Thyroid gland (tissue), 4 donors: ENCODE measurements around the gene MECR.

Experiments used
- CTCF ChIP-seq, 6 experiments: fragments of 200-600 bp in 3 of 6; fragments of 450-650 bp in 3 of 6; sonication (generic) in 3 of 6; IDR thresholded peaks; one replicate each; pipeline ENCODE4 v1.5.1; 2016 to 2019; ENCODE audit warnings: antibody characterized with exemption in 6 of 6, mild to moderate bottlenecking in 2 of 6, inconsistent platforms in 1 of 6, moderate library complexity in 1 of 6
- POLR2A ChIP-seq, 2 donors: fragments of 450-650 bp; IDR thresholded peaks; one replicate each; pipeline ENCODE4 v1.6.1; 2017; ENCODE audit warnings: antibody characterized with exemption in 2 of 2, mild to moderate bottlenecking in 2 of 2, moderate library complexity in 1 of 2

- no peak for TF ChIP-seq CTCF (IDR thresholded peaks at IDR 0.05)
- TF ChIP-seq POLR2A (IDR thresholded peaks at IDR 0.05), result no peak
Measured at GRCh38 chr1:29227511-29227910, 3.2 kb downstream of the MECR start.
